PFSK-1 (cell line): ENCODE results near the gene ALDH3B1.

ENCODE experiments used
- FOXP2 ChIP-seq: optimal IDR thresholded peaks from 2 replicates; pipeline ENCODE3; 2011; ENCODE audit warnings: borderline replicate concordance, control low read depth, inconsistent platforms; ENCODE audit not compliant: insufficient read depth; ENCODE audit errors: extremely low read length, extremely low read depth
- POLR2AphosphoS5 ChIP-seq: IDR thresholded peaks from 2 replicates; pipeline ENCODE4 v1.6.1; 2012; ENCODE audit warnings: low read depth, mild to moderate bottlenecking, control low read depth, low read length, moderate library complexity
- SIN3A ChIP-seq: IDR thresholded peaks from 2 replicates; pipeline ENCODE4 v1.6.1; 2012; ENCODE audit warnings: mild to moderate bottlenecking, low read length, moderate library complexity, borderline replicate concordance; ENCODE audit not compliant: insufficient read depth
- TAF1 ChIP-seq: IDR thresholded peaks from 2 replicates; pipeline ENCODE4 v1.6.1; 2012; ENCODE audit warnings: low read length, control low read depth, borderline replicate concordance; ENCODE audit not compliant: insufficient read depth
- TF ChIP-seq, protein P1 (sequence below), 2 experiments: IDR thresholded peaks; 2 replicates each; pipeline versions ENCODE4 v1.6.1 to v1.8.0; 2011 to 2012; ENCODE audit warnings: low read depth in 2 of 2, low read length in 2 of 2, control low read depth in 1 of 2, inconsistent platforms in 1 of 2, mild to moderate bottlenecking in 1 of 2, moderate library complexity in 1 of 2; ENCODE audit not compliant: insufficient read depth in 1 of 2

The ALDH3B1 gene

GRCh38 chr11:68021167-68021787, 11.2 kb downstream of the ALDH3B1 start:
- TF ChIP-seq SIN3A (no peak), POLR2AphosphoS5 (no peak), FOXP2 (no peak), TAF1 (no peak)
- TF ChIP-seq, protein P1, sequence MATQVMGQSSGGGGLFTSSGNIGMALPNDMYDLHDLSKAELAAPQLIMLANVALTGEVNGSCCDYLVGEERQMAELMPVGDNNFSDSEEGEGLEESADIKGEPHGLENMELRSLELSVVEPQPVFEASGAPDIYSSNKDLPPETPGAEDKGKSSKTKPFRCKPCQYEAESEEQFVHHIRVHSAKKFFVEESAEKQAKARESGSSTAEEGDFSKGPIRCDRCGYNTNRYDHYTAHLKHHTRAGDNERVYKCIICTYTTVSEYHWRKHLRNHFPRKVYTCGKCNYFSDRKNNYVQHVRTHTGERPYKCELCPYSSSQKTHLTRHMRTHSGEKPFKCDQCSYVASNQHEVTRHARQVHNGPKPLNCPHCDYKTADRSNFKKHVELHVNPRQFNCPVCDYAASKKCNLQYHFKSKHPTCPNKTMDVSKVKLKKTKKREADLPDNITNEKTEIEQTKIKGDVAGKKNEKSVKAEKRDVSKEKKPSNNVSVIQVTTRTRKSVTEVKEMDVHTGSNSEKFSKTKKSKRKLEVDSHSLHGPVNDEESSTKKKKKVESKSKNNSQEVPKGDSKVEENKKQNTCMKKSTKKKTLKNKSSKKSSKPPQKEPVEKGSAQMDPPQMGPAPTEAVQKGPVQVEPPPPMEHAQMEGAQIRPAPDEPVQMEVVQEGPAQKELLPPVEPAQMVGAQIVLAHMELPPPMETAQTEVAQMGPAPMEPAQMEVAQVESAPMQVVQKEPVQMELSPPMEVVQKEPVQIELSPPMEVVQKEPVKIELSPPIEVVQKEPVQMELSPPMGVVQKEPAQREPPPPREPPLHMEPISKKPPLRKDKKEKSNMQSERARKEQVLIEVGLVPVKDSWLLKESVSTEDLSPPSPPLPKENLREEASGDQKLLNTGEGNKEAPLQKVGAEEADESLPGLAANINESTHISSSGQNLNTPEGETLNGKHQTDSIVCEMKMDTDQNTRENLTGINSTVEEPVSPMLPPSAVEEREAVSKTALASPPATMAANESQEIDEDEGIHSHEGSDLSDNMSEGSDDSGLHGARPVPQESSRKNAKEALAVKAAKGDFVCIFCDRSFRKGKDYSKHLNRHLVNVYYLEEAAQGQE (IDR thresholded peaks at IDR 0.05; ENCODE audit: insufficient read depth in 1 of 2, low read depth in 2 of 2, low read length in 2 of 2), result no peak

- TF ChIP-seq FOXP2, result no peak
- no peak for TF ChIP-seq POLR2AphosphoS5
Observed at GRCh38 chr11:68022531-68022930, 12.4 kb downstream of the ALDH3B1 start.

GRCh38 chr11:68024508-68024907, 14.4 kb downstream of the ALDH3B1 start:
- no peak for TF ChIP-seq SIN3A
- no peak for TF ChIP-seq FOXP2
- TF ChIP-seq POLR2AphosphoS5, result no peak
- TF ChIP-seq, protein P1 (IDR thresholded peaks at IDR 0.05; ENCODE audit: insufficient read depth in 1 of 2, low read depth in 2 of 2, low read length in 2 of 2), result no peak
- no peak for TF ChIP-seq TAF1

DNA sequence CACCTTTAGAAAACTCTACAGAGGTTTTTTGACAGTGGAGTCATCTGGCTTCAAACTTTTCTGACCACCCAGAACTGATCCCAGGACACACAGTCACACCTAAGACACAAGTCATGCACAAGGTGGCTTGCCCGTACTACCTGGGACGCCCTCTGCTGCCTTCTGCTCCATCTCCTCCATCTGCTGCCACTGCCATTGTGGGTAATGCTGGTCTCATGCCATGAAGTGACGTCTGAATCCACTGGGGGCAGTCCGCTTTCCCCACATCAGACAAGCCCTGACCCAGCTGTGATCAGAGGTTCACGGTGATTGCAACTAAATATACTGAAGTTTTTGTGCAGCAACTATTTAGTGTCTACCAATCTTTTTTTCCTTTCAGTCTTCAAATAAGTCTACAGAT, 14.9 kb downstream of the ALDH3B1 start:
- no peak for TF ChIP-seq TAF1
- TF ChIP-seq, protein P1 (IDR thresholded peaks at IDR 0.05; ENCODE audit: insufficient read depth in 1 of 2, low read depth in 2 of 2, low read length in 2 of 2), result no peak
- TF ChIP-seq SIN3A, result no peak
- TF ChIP-seq POLR2AphosphoS5, result no peak
- no peak for TF ChIP-seq FOXP2

DNA sequence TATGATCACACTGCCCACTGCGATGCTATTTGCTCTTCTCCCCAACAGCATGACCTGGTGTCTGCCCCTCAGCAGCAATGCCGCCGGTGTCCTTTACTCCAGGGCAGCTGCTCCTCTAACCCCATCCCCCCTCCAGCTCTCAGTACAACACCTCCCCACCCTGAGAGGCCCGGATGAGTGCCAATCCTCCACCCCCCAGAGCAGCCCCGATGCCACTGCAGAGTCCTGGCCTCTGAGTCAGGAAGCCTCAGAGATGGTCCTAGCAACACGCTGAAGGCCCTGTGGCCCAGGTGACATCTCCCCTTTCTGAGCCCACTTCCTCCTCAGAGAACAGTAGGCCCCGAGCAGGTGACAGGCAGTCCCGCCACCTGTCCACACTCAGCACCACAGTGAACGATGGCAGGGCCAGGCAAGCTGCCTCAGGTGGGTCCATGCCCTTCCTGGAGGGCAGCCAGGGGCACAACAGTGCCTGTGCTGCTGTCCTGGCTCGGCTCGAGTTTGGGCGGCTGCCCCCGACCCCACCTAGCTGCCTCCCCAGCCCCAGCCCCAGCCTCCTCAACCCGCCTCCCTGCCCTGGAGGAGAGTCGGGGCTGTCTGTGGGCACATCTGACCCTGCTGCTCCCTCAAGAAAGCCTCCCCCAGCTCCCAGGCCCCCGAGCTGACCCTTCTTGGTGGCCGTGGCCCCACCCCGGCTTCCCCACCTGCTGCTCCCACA, 16.4 kb downstream of the ALDH3B1 start:
- no peak for TF ChIP-seq TAF1

DNA sequence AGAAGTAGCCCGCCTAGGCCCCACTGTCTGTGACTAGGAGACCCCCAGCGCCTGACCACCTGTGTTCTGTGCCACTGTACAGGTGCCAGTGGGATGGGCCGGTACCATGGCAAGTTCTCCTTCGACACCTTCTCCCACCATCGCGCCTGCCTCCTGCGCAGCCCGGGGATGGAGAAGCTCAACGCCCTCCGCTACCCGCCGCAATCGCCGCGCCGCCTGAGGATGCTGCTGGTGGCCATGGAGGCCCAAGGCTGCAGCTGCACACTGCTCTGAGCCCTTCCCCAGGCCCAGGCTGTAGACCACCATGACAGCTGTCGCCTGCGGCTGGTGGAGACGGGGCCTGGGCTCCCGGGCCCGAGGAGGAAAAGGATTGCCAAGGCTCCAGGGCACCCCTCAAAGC, 17.5 kb downstream of the ALDH3B1 start:
- TF ChIP-seq SIN3A (no peak), FOXP2 (no peak), TAF1 (no peak), POLR2AphosphoS5 (no peak)
- TF ChIP-seq, protein P1 (IDR thresholded peaks at IDR 0.05; ENCODE audit: insufficient read depth in 1 of 2, low read depth in 2 of 2, low read length in 2 of 2), result no peak
